HG03442 (cell line): ENCODE measurements around the gene DZANK1.
"Not testable (repeated sequence)": the region's sequence is repeated elsewhere in the genome, so short reads cannot be mapped to it uniquely, and the experiment has no call there.

Experiments used
- ATAC-seq: cut with Tn5 transposase; IDR thresholded peaks from one replicate; pipeline ENCODE4 v1.9.1; 2021; ENCODE audit warnings: mild to moderate bottlenecking, moderate library complexity; ENCODE audit not compliant: unreplicated experiment

The DZANK1 gene

GRCh38 chr20:18466894-18467730, at the start of gene DZANK1, which contains the start of gene POLR3F:
Gene DZANK1, minus strand, starts transcription at chr20:18467030. Its CDS starts 1,672 bp downstream, at chr20:18465358.
Gene POLR3F, plus strand, starts transcription at chr20:18467390. Its CDS starts 117 bp downstream, at chr20:18467507.
- peak; percentile 97 for ATAC-seq

DNA sequence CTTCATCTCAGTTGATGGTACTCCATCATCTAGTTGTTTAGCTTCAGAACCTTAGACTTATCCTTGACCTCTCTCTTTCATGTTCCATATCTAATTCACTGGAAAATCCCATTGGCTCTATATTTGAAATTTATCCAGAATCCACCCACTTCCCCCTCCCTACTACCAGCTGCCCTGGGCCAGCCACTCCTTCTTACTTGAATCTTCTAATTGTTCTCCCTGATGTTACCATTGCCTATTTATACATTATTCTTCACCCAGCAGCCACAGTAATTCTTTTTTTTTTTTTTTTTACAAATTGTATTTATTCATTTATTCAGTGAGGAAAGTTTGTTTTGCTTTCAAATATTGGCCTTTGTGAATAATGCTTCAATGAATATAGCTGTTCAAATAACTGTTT, 49.1 kb upstream of the DZANK1 start:
- ATAC-seq = no peak

DNA sequence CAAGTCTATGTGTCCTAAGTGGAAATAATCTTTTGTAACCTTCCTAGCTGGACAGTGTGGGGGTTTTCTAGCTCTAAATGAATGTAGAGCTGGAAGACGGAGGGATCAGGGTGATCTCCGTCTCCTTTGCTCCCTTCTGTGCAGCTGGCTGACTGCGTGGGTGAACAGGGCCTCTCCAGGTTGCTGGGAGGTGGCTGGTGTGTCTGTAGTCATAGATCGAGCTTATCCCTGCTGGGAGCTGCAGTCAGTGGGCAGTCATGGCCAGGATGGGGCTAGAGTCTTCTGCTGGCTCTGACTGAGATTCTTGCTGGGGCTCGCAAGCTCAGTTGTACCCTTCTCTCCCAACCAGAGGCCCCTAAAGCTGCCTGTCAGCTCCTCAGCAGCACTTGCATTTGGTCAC, 47.3 kb upstream of the DZANK1 start:
- ATAC-seq = no peak

- no peak for ATAC-seq
Measured at GRCh38 chr20:18513208-18513607, 46.4 kb upstream of the DZANK1 start.

DNA sequence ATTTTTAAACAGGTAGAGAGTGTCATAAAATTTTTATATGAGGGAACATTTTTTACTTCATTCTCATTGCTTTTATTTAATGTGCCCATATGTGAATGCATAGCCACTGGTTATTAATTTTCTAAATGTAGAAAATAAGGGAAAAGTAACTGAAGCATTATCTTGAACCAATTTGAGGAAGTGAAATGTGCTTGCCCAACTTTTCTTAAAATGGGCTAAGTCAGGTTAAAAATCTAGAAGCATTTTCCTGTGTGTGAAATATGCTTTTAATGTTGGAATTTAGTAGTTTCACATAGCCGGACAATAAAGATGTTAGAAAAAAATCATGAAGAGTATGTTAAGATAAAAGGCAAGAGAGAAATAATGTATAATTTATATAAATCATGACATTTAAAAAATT, 44.7 kb upstream of the DZANK1 start:
- no peak for ATAC-seq

DNA sequence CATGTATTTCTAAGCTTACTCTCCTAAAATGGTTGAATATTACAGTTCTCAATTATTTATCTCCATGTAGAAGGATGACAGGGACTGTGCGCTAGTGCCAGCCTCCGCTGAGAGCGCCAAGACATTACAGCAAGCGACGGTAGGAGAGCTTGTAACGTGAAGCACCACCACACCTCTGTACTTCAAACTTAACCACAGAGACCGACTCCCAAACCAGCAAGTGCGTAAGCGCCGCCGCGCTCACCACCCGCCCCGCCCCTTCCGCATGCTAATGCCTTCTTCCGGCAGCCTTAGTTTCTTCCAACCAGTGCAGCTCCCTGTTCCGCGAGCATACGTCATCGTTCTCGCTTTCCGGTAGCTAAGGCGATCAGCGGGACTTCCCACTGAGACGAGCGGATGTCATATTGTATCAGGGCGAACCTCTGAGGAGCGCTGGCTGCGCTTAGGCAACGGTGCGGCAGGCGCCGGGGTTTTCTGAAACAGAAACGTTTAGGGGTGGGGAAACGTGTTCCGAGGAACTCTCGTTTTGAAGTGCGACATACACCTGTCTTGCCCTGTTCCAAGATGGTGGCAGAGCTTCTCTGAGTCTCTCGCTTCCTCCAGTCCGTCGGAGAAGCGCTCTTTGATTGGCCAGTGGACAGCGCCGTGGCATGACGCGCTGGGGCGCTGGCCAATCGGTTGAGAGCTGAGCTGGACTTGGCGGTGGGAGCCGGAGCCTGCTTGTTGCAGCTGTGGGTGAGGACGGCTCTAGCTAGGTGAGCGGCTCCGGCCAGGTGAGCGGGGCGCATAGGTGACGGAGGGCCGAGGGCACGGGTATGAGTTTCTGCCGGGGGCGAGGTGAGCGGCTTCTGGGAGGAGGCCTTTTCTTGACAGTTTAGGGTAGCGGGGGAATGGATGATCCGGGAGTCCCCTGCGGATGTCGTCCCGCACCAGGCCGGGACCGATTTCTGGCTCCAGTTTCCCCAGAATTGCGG, 40.7 kb upstream of the DZANK1 start, which contains the start of gene SEC23B:
Gene SEC23B, plus strand, starts transcription at position 723 of the 974 bp plus-strand sequence. CDS start 2,896 bp downstream, outside the sequence.
- peak; percentile 94 for ATAC-seq

GRCh38 chr20:18506744-18507143, 39.9 kb upstream of the DZANK1 start:
- ATAC-seq = no peak

GRCh38 chr20:18504479-18505060, 37.7 kb upstream of the DZANK1 start:
- no peak for ATAC-seq

- not testable (repeated sequence) for ATAC-seq
Measured at GRCh38 chr20:18501672-18502071, 34.8 kb upstream of the DZANK1 start.

DNA sequence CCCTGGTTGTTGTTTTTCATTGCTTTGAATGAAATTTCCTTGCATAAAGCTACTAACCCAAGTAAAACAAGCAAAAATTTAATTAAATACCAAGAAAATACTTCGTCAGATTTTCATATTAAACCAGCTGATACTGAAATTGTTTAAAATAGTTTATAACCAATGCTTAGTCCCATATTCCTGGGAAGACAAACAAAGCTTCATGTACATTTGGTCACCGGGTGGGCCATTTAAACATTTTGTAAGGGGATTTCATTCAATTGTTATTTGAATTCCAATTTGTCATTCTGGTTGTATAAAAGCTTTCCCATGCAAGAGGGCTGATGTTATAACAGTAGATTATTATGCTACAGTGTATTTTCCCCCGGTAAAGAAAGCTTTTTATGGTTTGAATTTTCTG, 30.8 kb upstream of the DZANK1 start:
- no peak for ATAC-seq

- peak; percentile 97 for ATAC-seq
Measured at GRCh38 chr20:18496740-18497592, 30.1 kb upstream of the DZANK1 start, which contains the start of gene RBBP9. Gene RBBP9, minus strand, starts transcription at chr20:18497225. Its CDS starts 58 bp downstream, at chr20:18497167.

DNA sequence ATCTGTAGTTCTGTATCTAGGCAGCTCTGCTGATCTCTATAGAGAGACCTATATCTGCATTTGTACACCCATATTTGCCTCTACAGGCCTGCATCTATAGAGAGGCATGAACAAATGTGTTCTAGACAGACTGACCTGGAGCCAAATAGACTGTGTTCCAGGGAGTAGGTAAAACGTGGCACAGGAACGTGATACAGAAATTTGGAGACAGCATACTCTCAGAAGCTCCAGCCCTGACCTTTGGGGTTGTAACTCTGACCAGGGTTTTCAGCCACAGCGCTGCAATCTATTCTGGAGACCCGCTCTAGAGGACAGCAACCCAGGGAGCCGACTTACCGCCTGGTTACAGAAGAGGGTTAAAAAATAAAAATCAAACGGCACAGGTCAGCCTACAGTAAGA, 29.2 kb upstream of the DZANK1 start:
- no peak for ATAC-seq

DNA sequence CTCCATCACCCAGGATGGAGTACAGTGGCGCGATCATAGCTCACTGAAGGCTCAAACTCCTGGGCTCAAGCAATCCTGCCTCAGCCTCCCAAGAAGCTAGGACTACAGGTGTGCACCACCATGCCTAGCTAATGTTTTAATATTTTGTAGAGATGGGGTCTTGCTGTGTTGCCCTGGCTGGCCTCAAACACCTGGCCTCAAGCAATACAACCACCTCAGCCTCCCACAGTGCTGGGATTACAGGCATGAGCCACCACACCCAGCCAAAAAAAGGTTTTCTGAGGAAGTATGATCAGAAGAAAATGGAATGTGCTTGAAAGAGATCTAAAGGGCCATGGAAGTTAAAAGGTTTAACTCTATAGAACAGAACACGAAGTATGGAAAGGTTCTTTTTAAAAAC, 21.5 kb upstream of the DZANK1 start:
- ATAC-seq = no peak

- no peak for ATAC-seq
Measured at GRCh38 chr20:18481596-18481995, 14.8 kb upstream of the DZANK1 start.

DNA sequence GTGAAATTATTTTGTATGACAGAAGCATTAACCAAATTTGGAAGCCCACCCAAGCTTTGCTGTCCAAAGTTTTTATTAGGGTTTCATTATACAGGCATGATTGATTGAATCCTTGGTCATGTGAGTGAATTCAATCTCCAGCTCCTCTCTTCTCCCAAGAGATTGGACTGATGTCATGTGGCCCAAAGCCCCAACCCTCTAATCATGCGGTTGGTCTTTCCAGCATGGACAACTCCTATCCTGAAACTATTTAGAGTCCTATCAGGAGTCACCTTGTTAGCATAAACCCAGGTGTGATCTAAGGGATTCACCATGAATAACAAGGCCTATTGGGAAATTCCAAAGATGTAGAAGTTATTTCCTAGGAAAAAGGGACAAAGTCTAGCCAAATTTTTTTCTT, 11.0 kb upstream of the DZANK1 start:
- ATAC-seq = no peak

DNA sequence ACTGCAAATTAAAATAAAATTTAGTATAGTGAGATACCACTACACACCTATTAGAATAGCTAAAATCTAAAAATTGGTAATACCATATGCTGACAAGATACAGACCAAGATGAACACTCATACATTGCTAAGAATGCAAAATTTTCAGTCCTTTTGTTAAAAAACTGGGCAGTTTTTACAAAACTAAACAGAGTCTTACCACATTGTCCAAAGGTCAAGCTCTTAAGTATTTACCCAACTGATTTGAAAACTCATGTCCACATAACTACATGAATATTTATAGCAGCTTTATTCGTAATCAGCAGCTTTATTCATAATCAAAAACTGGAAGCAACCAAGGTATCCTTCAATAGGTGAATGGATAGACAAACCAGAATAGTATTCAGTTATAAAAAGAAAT, 10.4 kb upstream of the DZANK1 start:
- no peak for ATAC-seq

DNA sequence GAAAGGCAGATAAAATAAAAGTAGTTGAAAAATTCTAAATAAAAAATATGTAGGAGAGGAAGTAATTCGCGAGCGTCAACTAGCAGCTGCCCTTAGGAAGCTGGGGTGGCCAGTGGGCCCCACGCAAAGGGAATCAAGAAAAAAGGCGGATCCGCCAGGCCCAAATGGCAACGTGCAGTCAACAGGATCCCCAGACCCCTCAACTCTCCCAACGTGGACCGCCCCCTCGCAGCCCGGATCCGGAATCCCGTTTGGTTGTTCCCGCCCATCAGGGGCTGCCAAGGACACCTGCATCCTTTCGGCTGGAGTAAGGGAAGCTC, 296 bp downstream of the DZANK1 start:
- no peak for ATAC-seq

GRCh38 chr20:18465536-18466200, 1.2 kb downstream of the DZANK1 start:
- no peak for ATAC-seq

DNA sequence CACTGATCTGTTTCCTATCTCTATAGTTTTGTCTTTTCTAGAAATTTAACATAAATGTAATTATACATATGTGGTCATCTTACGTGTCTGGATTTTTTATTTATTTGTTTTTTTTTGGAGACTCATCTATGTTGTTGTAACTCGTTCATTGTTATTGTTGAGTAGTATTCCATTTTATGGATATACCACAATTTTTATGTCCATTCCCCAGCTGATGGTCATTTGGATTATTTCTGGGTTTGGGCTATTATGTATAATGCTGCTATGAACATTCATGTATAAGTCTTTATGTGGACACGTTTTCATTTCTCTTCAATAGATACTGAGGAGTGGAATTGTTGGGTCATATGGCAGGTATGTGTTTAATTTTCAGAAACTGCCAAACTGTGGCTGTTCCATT, 10.2 kb downstream of the DZANK1 start:
- no peak for ATAC-seq

GRCh38 chr20:18443886-18444285, 22.9 kb downstream of the DZANK1 start:
- no peak for ATAC-seq
